HepG2 (cell line): Measurements from ENCODE around the gene DCAF7. TPM values are rescaled to one million over a fixed set of nuclear protein-coding genes. Genes with fewer than 3 reads are reported as not detected.

ENCODE experiments used
- CCAR2 ChIP-seq: fragments of 200-400 bp; formaldehyde crosslinking; optimal IDR thresholded peaks from 2 replicates; pipeline ENCODE3; 2018; ENCODE audit warnings: low read depth, mild to moderate bottlenecking, low read length, moderate library complexity
- FOXK1 ChIP-seq: sonication (generic); formaldehyde crosslinking; IDR thresholded peaks from 2 replicates; pipeline ENCODE4 v1.4.0; 2020; ENCODE audit warnings: low read depth, missing genetic modification reagents, borderline replicate concordance
- KMT2A ChIP-seq: sonication (generic); formaldehyde crosslinking; IDR thresholded peaks from 2 replicates; pipeline ENCODE4 v1.4.0; 2020; ENCODE audit warnings: missing genetic modification reagents
- MEIS2 ChIP-seq: sonication (generic); formaldehyde crosslinking; IDR thresholded peaks from 2 replicates; pipeline ENCODE4 v1.9.0; 2021; ENCODE audit warnings: mild to moderate bottlenecking, missing genetic modification reagents
- MLLT10 ChIP-seq: sonication (generic); formaldehyde crosslinking; IDR thresholded peaks from 2 replicates; pipeline ENCODE4 v1.4.0; 2020; ENCODE audit warnings: missing genetic modification reagents
- MXD1 ChIP-seq: sonication (generic); formaldehyde crosslinking; IDR thresholded peaks from 2 replicates; pipeline ENCODE4 v1.4.0; 2020; ENCODE audit warnings: mild to moderate bottlenecking, missing genetic modification reagents
- PRMT3 ChIP-seq: sonication (generic); formaldehyde crosslinking; IDR thresholded peaks from 2 replicates; pipeline ENCODE4 v1.8.1; 2022; ENCODE audit warnings: low read depth, mild to moderate bottlenecking, moderate library complexity, missing genetic modification reagents, borderline replicate concordance
- RELA ChIP-seq: sonication (generic); formaldehyde crosslinking; IDR thresholded peaks from 2 replicates; pipeline ENCODE4 v1.4.0; 2020; ENCODE audit warnings: missing genetic modification reagents
- SALL2 ChIP-seq: sonication (generic); formaldehyde crosslinking; IDR thresholded peaks from 2 replicates; pipeline ENCODE4 v1.8.1; 2023; ENCODE audit warnings: mild to moderate bottlenecking, missing genetic modification reagents, inconsistent platforms
- SMARCC2 ChIP-seq: fragments of 450-650 bp; IDR thresholded peaks from 2 replicates; pipeline ENCODE4 v1.6.1; 2017; ENCODE audit warnings: antibody characterized with exemption, mild to moderate bottlenecking
- SYNCRIP ChIP-seq: fragments of 200-400 bp; formaldehyde crosslinking; IDR thresholded peaks from 2 replicates; pipeline ENCODE4 v1.6.1; 2018; ENCODE audit warnings: mild to moderate bottlenecking, low read depth, low read length; ENCODE audit not compliant: insufficient read depth
- ZBTB3 ChIP-seq: sonication (generic); formaldehyde crosslinking; IDR thresholded peaks from 2 replicates; pipeline ENCODE4 v1.4.0; 2020; ENCODE audit warnings: low read depth, mild to moderate bottlenecking, moderate library complexity, missing genetic modification reagents, borderline replicate concordance
- ZBTB37 ChIP-seq: sonication (generic); formaldehyde crosslinking; IDR thresholded peaks from 2 replicates; pipeline ENCODE4 v1.4.0; 2020; ENCODE audit warnings: mild to moderate bottlenecking, missing genetic modification reagents
- ZFP36L2 ChIP-seq: sonication (generic); formaldehyde crosslinking; IDR thresholded peaks from 2 replicates; pipeline ENCODE4 v1.4.0; 2020; ENCODE audit warnings: missing genetic modification reagents
- ZMYM2 ChIP-seq: sonication (generic); formaldehyde crosslinking; IDR thresholded peaks from 2 replicates; pipeline ENCODE4 v1.8.0; 2022; ENCODE audit warnings: mild to moderate bottlenecking, missing genetic modification reagents
- ZNF10 ChIP-seq: sonication (generic); formaldehyde crosslinking; IDR thresholded peaks from 2 replicates; pipeline ENCODE4 v1.4.0; 2020; ENCODE audit warnings: mild to moderate bottlenecking, low read depth, missing genetic modification reagents, borderline replicate concordance
- ZNF234 ChIP-seq: sonication (generic); formaldehyde crosslinking; conservative IDR thresholded peaks from 2 replicates; pipeline ENCODE4 v1.5.1; 2020; ENCODE audit warnings: mild to moderate bottlenecking, missing genetic modification reagents
- ZNF563 ChIP-seq: sonication (generic); formaldehyde crosslinking; IDR thresholded peaks from 2 replicates; pipeline ENCODE4 v1.8.0; 2022; ENCODE audit warnings: mild to moderate bottlenecking, moderate library complexity, missing genetic modification reagents
- ZSCAN21 ChIP-seq: sonication (generic); formaldehyde crosslinking; IDR thresholded peaks from 2 replicates; pipeline ENCODE4 v1.8.0; 2022; ENCODE audit warnings: mild to moderate bottlenecking, missing genetic modification reagents, moderate library complexity, borderline replicate concordance
- ZSCAN22 ChIP-seq: sonication (generic); formaldehyde crosslinking; IDR thresholded peaks from 2 replicates; pipeline ENCODE4 v1.4.0; 2020; ENCODE audit warnings: mild to moderate bottlenecking, missing genetic modification reagents
- ZSCAN25 ChIP-seq: sonication (generic); formaldehyde crosslinking; IDR thresholded peaks from 2 replicates; pipeline ENCODE4 v1.8.0; 2022; ENCODE audit warnings: mild to moderate bottlenecking, missing genetic modification reagents
- ZSCAN9 ChIP-seq: IDR thresholded peaks from 2 replicates; pipeline ENCODE4 v1.6.1; 2016; ENCODE audit warnings: borderline replicate concordance
- polyA plus RNA-seq, 8 experiments: library from polyadenylated mRNA; depleted of rRNA in 3 of 8; stranded (reverse) in 7 of 8; unstranded in 1 of 8; fragments of >200 nt; fragmentation: Illumina TruSeq in 4 of 8; extraction: Trizol in 4 of 8; gene quantifications; 2 replicates each; pipeline versions ENCODE4 v1.2.1 to v1.2.3, GENCODE V29; 2011 to 2016; ENCODE audit warnings: low read depth in 4 of 8, missing spikeins in 1 of 8, mixed read lengths in 1 of 8; ENCODE audit not compliant: insufficient read depth in 1 of 8
- total RNA-seq, 5 experiments: library from RNA; depleted of rRNA; stranded (reverse); fragments of >200 nt; fragmentation: Illumina TruSeq; extraction: Trizol; gene quantifications; 2 replicates each; pipeline ENCODE4 v1.2.3, GENCODE V29; 2016; ENCODE audit warnings: low read depth in 1 of 5
- TF ChIP-seq, protein P1 (sequence below): sonication (generic); formaldehyde crosslinking; IDR thresholded peaks from 2 replicates; pipeline ENCODE4 v1.8.0; 2022; ENCODE audit warnings: mild to moderate bottlenecking, missing genetic modification reagents; ENCODE audit not compliant: insufficient replicate concordance
- TF ChIP-seq, protein P2 (sequence below): IDR thresholded peaks from 2 replicates; pipeline ENCODE4 v1.6.1; 2016; ENCODE audit warnings: mild to moderate bottlenecking, missing biosample characterization, missing genetic modification reagents

DCAF7 gene
- total and polyA plus RNA-seq, 2 of the 13 experiments (the other 11 are each of a cell fraction or from before 2014, with no cell fraction given) = 55.2 to 73.4 TPM

- TF ChIP-seq, protein P1, sequence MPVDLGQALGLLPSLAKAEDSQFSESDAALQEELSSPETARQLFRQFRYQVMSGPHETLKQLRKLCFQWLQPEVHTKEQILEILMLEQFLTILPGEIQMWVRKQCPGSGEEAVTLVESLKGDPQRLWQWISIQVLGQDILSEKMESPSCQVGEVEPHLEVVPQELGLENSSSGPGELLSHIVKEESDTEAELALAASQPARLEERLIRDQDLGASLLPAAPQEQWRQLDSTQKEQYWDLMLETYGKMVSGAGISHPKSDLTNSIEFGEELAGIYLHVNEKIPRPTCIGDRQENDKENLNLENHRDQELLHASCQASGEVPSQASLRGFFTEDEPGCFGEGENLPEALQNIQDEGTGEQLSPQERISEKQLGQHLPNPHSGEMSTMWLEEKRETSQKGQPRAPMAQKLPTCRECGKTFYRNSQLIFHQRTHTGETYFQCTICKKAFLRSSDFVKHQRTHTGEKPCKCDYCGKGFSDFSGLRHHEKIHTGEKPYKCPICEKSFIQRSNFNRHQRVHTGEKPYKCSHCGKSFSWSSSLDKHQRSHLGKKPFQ = no peak
- peak; percentile 99 for TF ChIP-seq ZSCAN25
- no peak for TF ChIP-seq ZFP36L2 (CRISPR knock-in tag)
- TF ChIP-seq MXD1 (CRISPR knock-in tag) = peak; percentile 78
- TF ChIP-seq, protein P2, sequence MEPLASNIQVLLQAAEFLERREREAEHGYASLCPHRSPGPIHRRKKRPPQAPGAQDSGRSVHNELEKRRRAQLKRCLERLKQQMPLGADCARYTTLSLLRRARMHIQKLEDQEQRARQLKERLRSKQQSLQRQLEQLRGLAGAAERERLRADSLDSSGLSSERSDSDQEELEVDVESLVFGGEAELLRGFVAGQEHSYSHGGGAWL = peak; percentile 59; the same call in 1 of the 2 replicates
- peak; percentile 92 for TF ChIP-seq KMT2A (CRISPR knock-in tag)
- TF ChIP-seq ZBTB3 (CRISPR knock-in tag) = no peak
- TF ChIP-seq MEIS2 (CRISPR knock-in tag) = 0 out of 2 replicates have a peak, but pooled peaks have one; percentile 10
- 0 out of 2 replicates have a peak, but pooled peaks have one; percentile 28 for TF ChIP-seq ZSCAN21
- TF ChIP-seq SALL2 = no peak; the same call in 1 of the 2 replicates
- no peak for TF ChIP-seq FOXK1 (CRISPR knock-in tag)
- no peak for TF ChIP-seq MLLT10 (CRISPR knock-in tag)
- TF ChIP-seq CCAR2 = no peak
- no peak for TF ChIP-seq SMARCC2
- TF ChIP-seq SYNCRIP = no peak
- TF ChIP-seq PRMT3 = no peak
- no peak for TF ChIP-seq ZSCAN9 (CRISPR knock-in tag)
- TF ChIP-seq ZNF10 (CRISPR knock-in tag) = no peak
- TF ChIP-seq ZNF234 (CRISPR knock-in tag) = no peak
- no peak for TF ChIP-seq ZBTB37 (CRISPR knock-in tag)
- no peak for TF ChIP-seq ZMYM2 (CRISPR knock-in tag)
- TF ChIP-seq ZSCAN22 (CRISPR knock-in tag) = 0 out of 2 replicates have a peak, but pooled peaks have one; percentile 66
- TF ChIP-seq ZNF563 = no peak
- TF ChIP-seq RELA = no peak
Measured at GRCh38 chr17:63622574-63623390, 72.5 kb downstream of the DCAF7 start (continued).
